GM12878 (cell line): ENCODE data around the gene FUBP3. TPM values are rescaled to one million over a fixed set of nuclear protein-coding genes. Genes with fewer than 3 reads are reported as not detected.
A peak's percentile ranks its signal among the peaks of the same experiment; 100 is the strongest.

Experiments used
- ATAC-seq: fragments of 200-7000 bp; cut with Tn5 transposase; 3 replicates; pipeline ENCODE4 v1.9.1; 2020; ENCODE audit warnings: mild to moderate bottlenecking, moderate library complexity
- BruUV-seq: library from RNA; stranded (reverse); fragments of 400-500 nt; replicated peaks from 2 replicates; lab custom pipeline; 2021; lab: Mats Ljungman, UMichigan
- CTCF ChIA-PET: fragments of 300-600 bp; sonication (Branson Sonifier 250); formaldehyde crosslinking; extraction: SDS; loops from one replicate; lab custom pipeline; 2021; ENCODE audit warnings: inconsistent platforms; lab: Yijun Ruan, JAX
- POLR2A ChIA-PET: fragments of 350-600 bp; formaldehyde crosslinking; extraction: SDS; loops from one replicate; lab custom pipeline; 2021; ENCODE audit warnings: inconsistent platforms; lab: Charles Lee
- RAD21 ChIA-PET: fragments of 300-600 bp; sonication (Branson Sonifier 250); formaldehyde crosslinking; loops from one replicate; lab custom pipeline; 2023; ENCODE audit warnings: antibody characterized with exemption; ENCODE audit not compliant: unreplicated experiment; lab: Charles Lee
- SMC1A ChIA-PET: fragments of 300-600 bp; sonication (Branson Sonifier 250); formaldehyde crosslinking; loops from one replicate; lab custom pipeline; 2023; ENCODE audit not compliant: unreplicated experiment, uncharacterized antibody; lab: Charles Lee
- DNase-seq: peaks from one replicate; pipeline ENCODE4 v3.0.0-alpha.2; 2011; ENCODE audit warnings: low read depth, low spot score
- FAIRE-seq: peaks from 3 replicates; lab custom pipeline; 2011; peaks lifted over from hg19 to GRCh38; lab: Jason Lieb, UNC
- H2AFZ ChIP-seq: 2 replicates; pipeline ENCODE4 v1.6.0; 2011; ENCODE audit warnings: low read depth, low read length, control low read depth; ENCODE audit not compliant: control insufficient read depth
- H3K27ac ChIP-seq: 2 replicates; pipeline ENCODE4 v1.5.1; 2011; ENCODE audit warnings: control low read depth; ENCODE audit not compliant: control insufficient read depth, insufficient read depth
- H3K27me3 ChIP-seq, 2 experiments: replicated peaks in 1 of 2; 2 replicates each; pipeline versions ENCODE4 v1.6.0 to v1.6.1; 2011; ENCODE audit warnings: low read length in 1 of 2; ENCODE audit not compliant: control insufficient read depth in 2 of 2, insufficient read depth in 2 of 2
- H3K36me3 ChIP-seq, 2 experiments: 2 replicates each; pipeline ENCODE4 v1.5.1; 2011; ENCODE audit warnings: low read length in 1 of 2; ENCODE audit not compliant: control insufficient read depth in 2 of 2, insufficient read depth in 2 of 2
- H3K4me1 ChIP-seq: 2 replicates; pipeline ENCODE4 v1.6.1; 2011; ENCODE audit warnings: mild to moderate bottlenecking, low read length, moderate library complexity, mixed read lengths; ENCODE audit not compliant: control insufficient read depth, insufficient read depth
- H3K4me2 ChIP-seq: 2 replicates; pipeline ENCODE4 v1.6.0; 2011; ENCODE audit warnings: control low read depth; ENCODE audit not compliant: control insufficient read depth, insufficient read depth
- H3K4me3 ChIP-seq: fragments of 200-600 bp; sonication (generic); 2 replicates; pipeline ENCODE4 v1.5.1; 2016
- H3K79me2 ChIP-seq: 2 replicates; pipeline ENCODE4 v1.6.0; 2011; ENCODE audit warnings: low read length; ENCODE audit not compliant: control insufficient read depth, insufficient read depth
- H3K9ac ChIP-seq: 2 replicates; pipeline ENCODE4 v1.8.0; 2011; ENCODE audit warnings: low read length, control low read depth, mixed read lengths; ENCODE audit not compliant: control insufficient read depth, insufficient read depth
- H3K9me3 ChIP-seq: replicated peaks from 3 replicates; pipeline ENCODE4 v1.5.1; 2011; ENCODE audit warnings: mild to moderate bottlenecking, low read length; ENCODE audit not compliant: control insufficient read depth, insufficient read depth
- H4K20me1 ChIP-seq: 2 replicates; pipeline ENCODE4 v1.6.0; 2011; ENCODE audit not compliant: control insufficient read depth, insufficient read depth
- CBX3 ChIP-seq: fragments of 200-600 bp; sonication (generic); IDR thresholded peaks from 2 replicates; pipeline ENCODE4 v1.6.1; 2016; ENCODE audit warnings: low read depth, borderline replicate concordance
- EZH2 ChIP-seq: IDR thresholded peaks from 2 replicates; pipeline ENCODE4 v1.6.1; 2012; ENCODE audit warnings: low read depth, mild to moderate bottlenecking, control low read depth, inconsistent platforms, low read length, borderline replicate concordance; ENCODE audit not compliant: control insufficient read depth
- GATAD2B ChIP-seq: fragments of 450-650 bp; conservative IDR thresholded peaks from 2 replicates; pipeline ENCODE4 v1.6.1; 2017; ENCODE audit warnings: low read depth, mild to moderate bottlenecking, moderate library complexity
- POLR2AphosphoS2 ChIP-seq: IDR thresholded peaks from 2 replicates; pipeline ENCODE4 v1.6.1; 2011; ENCODE audit warnings: low read depth, mild to moderate bottlenecking, low read length, improper control_type of control experiment, moderate library complexity
- POU2F2 ChIP-seq: IDR thresholded peaks from 3 replicates; pipeline ENCODE4 v1.6.1; 2011; ENCODE audit warnings: low read depth, mild to moderate bottlenecking, low read length, borderline replicate concordance
- RB1 ChIP-seq: fragments of 450-650 bp; formaldehyde crosslinking; IDR thresholded peaks from 2 replicates; pipeline ENCODE4 v1.6.1; 2017; ENCODE audit warnings: mild to moderate bottlenecking, borderline replicate concordance
- RCOR1 ChIP-seq: conservative IDR thresholded peaks from 2 replicates; pipeline ENCODE4 v1.6.1; 2012; ENCODE audit warnings: low read depth, low read length, improper control_type of control experiment
- SMC3 ChIP-seq: IDR thresholded peaks from 2 replicates; pipeline ENCODE4 v1.6.1; 2011; ENCODE audit warnings: low read length, improper control_type of control experiment, borderline replicate concordance
- TBL1XR1 ChIP-seq: IDR thresholded peaks from 2 replicates; pipeline ENCODE4 v1.6.1; 2012; ENCODE audit warnings: low read depth, low read length, improper control_type of control experiment
- YY1 ChIP-seq: IDR thresholded peaks from 2 replicates; pipeline ENCODE4 v1.6.1; 2011; ENCODE audit warnings: low read depth, mild to moderate bottlenecking, low read length
- ZNF384 ChIP-seq: IDR thresholded peaks from 2 replicates; pipeline ENCODE4 v1.6.1; 2012; ENCODE audit warnings: low read depth, mild to moderate bottlenecking, low read length, improper control_type of control experiment, borderline replicate concordance
- in situ Hi-C: fragments of 300-500 bp; cut with MboI; formaldehyde crosslinking; loops from 9 replicates; pipeline ENCODE4 v1.14.3; 2018; ENCODE audit warnings: mixed read lengths
- intact Hi-C: fragments of 100-400 bp; cut with micrococcal nuclease; formaldehyde crosslinking; loops from one replicate; pipeline ENCODE4 v1.14.2; 2022; ENCODE audit not compliant: unreplicated experiment
- polyA plus RNA-seq, 11 experiments: library from polyadenylated mRNA; depleted of rRNA in 4 of 11; unstranded in 6 of 11; stranded (reverse) in 5 of 11; fragments of >200 nt; fragmentation: Nextera tagmentation in 4 of 11; fragmentation: Illumina TruSeq in 1 of 11; extraction: Ambion mirVana in 4 of 11; extraction: Trizol in 1 of 11; gene quantifications; 1 replicate in 1 of 11; 2 replicates in 10 of 11; pipeline versions ENCODE4 v1.2.1 to v1.2.3, GENCODE V29; 2011 to 2016; ENCODE audit warnings: inconsistent platforms in 2 of 11, missing spikeins in 2 of 11, low read depth in 1 of 11
- total RNA-seq, 4 experiments: library from RNA; depleted of rRNA in 3 of 4; stranded (reverse); fragments of >200 nt in 3 of 4; fragmentation: Illumina TruSeq in 1 of 4; extraction: Trizol in 1 of 4; gene quantifications; 2 replicates each; pipeline versions ENCODE4 v1.2.1 to v1.2.3, GENCODE V29; 2013 to 2021
- TF ChIP-seq, protein P1 (sequence below): fragments of 450-650 bp; IDR thresholded peaks from 2 replicates; pipeline ENCODE4 v1.6.1; 2017; ENCODE audit warnings: mild to moderate bottlenecking, moderate library complexity
- TF ChIP-seq, protein P2 (sequence below): fragments of 450-650 bp; formaldehyde crosslinking; IDR thresholded peaks from 2 replicates; pipeline ENCODE4 v1.5.0; 2022; ENCODE audit warnings: mild to moderate bottlenecking, missing genetic modification characterization

FUBP3 gene
- total and polyA plus RNA-seq, 10 of the 15 experiments (the other 5 are each of a cell fraction or from before 2014, with no cell fraction given), result 2.4 to 49.4 (median 37.2) TPM

DNA sequence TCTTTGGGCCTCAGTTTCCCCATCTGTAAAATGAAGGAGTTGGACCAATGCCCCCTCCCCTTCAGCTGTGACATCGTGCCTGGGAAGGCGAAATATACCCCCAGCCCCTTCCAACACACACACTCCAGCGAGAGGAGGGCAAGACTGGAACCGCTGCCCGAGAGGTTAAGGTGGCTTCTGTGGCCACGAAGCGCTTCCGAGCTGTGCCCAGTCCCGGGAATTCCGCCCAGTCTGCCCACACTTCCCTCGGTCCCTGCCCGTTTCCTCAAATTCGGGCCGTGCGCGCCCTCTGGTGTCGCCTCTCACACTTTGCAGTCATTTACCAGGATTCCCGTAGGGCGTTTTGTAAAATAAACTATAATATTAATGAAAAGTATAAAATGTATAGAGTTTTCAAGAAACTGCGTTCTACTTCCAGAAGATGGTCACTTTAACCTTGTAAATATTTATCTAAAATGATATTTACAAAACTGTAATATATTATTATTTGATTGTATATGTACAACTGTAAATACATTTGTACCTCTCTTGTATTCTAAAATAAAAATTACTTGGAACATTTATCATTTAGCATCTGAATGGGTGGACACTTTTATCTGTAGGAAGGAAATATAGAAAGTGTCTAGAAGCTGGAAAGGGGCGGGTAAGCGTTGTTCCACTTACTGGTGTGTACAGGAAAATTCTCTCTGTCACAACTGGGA, 103.2 kb downstream of the FUBP3 start (continued):
- TF ChIP-seq TBL1XR1, result no peak
- TF ChIP-seq SMC3, result peak; percentile 84
- TF ChIP-seq, all 136 proteins: peak for 8

DNA sequence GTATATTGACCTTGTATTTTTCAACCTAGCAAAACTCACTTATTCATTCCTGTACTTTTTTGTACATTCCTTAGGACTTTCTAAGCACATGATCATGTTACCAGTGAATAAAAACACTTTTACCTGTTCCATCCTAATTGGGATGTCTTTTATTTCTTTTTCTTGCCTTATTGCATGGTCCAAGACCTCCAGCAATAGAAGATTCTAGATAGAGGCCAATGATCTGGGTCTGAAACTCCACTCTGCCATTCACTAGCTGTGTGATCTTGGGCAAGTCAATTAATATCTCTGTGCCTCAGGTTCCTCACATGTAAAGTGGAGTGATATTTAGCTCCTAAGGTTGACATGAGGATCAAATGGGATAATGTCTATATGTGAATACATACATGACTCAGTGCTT, 105.7 kb downstream of the FUBP3 start:
- Histone ChIP-seq H3K27ac (no peak overlapping the region), H4K20me1 (no peaks in the 10 kb centered on the region), H3K4me2 (no peak overlapping the region), H3K27me3 (peaks cover 0 to 5% of the 10 kb centered on the region in 2 experiments; a peak in 3 of 4 replicates), H3K9ac (no peak overlapping the region), H3K79me2 (no peaks in the 10 kb centered on the region), H3K36me3 (no peaks in the 10 kb centered on the region), H3K4me1 (peaks cover 7% of the 10 kb centered on the region), H2AFZ (no peak overlapping the region), H3K9me3 (no peaks in the 10 kb centered on the region; the same call in 1 of the 3 replicates), H3K4me3 (no peak overlapping the region)
- ATAC-seq, result no peak
- FAIRE-seq, result no peak
- TF ChIP-seq GATAD2B (no peak), YY1 (no peak), POU2F2 (no peak), POLR2AphosphoS2 (no peak), ZNF384 (no peak), EZH2 (no peak), RCOR1 (no peak), RB1 (no peak), CBX3 (no peak)
- TF ChIP-seq, protein P1, sequence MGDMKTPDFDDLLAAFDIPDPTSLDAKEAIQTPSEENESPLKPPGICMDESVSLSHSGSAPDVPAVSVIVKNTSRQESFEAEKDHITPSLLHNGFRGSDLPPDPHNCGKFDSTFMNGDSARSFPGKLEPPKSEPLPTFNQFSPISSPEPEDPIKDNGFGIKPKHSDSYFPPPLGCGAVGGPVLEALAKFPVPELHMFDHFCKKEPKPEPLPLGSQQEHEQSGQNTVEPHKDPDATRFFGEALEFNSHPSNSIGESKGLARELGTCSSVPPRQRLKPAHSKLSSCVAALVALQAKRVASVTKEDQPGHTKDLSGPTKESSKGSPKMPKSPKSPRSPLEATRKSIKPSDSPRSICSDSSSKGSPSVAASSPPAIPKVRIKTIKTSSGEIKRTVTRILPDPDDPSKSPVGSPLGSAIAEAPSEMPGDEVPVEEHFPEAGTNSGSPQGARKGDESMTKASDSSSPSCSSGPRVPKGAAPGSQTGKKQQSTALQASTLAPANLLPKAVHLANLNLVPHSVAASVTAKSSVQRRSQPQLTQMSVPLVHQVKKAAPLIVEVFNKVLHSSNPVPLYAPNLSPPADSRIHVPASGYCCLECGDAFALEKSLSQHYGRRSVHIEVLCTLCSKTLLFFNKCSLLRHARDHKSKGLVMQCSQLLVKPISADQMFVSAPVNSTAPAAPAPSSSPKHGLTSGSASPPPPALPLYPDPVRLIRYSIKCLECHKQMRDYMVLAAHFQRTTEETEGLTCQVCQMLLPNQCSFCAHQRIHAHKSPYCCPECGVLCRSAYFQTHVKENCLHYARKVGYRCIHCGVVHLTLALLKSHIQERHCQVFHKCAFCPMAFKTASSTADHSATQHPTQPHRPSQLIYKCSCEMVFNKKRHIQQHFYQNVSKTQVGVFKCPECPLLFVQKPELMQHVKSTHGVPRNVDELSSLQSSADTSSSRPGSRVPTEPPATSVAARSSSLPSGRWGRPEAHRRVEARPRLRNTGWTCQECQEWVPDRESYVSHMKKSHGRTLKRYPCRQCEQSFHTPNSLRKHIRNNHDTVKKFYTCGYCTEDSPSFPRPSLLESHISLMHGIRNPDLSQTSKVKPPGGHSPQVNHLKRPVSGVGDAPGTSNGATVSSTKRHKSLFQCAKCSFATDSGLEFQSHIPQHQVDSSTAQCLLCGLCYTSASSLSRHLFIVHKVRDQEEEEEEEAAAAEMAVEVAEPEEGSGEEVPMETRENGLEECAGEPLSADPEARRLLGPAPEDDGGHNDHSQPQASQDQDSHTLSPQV, result no peak
- TF ChIP-seq, protein P2, sequence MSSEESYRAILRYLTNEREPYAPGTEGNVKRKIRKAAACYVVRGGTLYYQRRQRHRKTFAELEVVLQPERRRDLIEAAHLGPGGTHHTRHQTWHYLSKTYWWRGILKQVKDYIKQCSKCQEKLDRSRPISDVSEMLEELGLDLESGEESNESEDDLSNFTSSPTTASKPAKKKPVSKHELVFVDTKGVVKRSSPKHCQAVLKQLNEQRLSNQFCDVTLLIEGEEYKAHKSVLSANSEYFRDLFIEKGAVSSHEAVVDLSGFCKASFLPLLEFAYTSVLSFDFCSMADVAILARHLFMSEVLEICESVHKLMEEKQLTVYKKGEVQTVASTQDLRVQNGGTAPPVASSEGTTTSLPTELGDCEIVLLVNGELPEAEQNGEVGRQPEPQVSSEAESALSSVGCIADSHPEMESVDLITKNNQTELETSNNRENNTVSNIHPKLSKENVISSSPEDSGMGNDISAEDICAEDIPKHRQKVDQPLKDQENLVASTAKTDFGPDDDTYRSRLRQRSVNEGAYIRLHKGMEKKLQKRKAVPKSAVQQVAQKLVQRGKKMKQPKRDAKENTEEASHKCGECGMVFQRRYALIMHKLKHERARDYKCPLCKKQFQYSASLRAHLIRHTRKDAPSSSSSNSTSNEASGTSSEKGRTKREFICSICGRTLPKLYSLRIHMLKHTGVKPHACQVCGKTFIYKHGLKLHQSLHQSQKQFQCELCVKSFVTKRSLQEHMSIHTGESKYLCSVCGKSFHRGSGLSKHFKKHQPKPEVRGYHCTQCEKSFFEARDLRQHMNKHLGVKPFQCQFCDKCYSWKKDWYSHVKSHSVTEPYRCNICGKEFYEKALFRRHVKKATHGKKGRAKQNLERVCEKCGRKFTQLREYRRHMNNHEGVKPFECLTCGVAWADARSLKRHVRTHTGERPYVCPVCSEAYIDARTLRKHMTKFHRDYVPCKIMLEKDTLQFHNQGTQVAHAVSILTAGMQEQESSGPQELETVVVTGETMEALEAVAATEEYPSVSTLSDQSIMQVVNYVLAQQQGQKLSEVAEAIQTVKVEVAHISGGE (CRISPR knock-in tag), result no peak
- ChIA-PET SMC1A (interaction anchor here (1.4 kb wide), 1 partner anchor 14 kb away, joined by 3 read pairs; no protein-coding TSS in a partner anchor), POLR2A (no interaction called here), RAD21 (interaction anchor here (1.8 kb wide), 1 partner anchor 8 kb away, joined by 4 read pairs; the partner anchor contains the start of gene EXOSC2), CTCF (interaction anchor here (0.9 to 6.5 kb wide), 6 partner anchors 9 to 223 kb away, joined by 3 to 111 read pairs (median 12); partner anchors contain the start of gene EXOSC2)
- no TSS peak for BruUV-seq
- intact Hi-C loops, result no loop called here
- no peak for DNase-seq
- in situ Hi-C loops, result loop anchor here (10.0 kb wide), 1 partner anchor 230 kb away; no protein-coding TSS in a partner anchor
